Uterus (tissue), 4 donors: ENCODE measurements around the gene SLC8A1. TPM values are rescaled to one million over a fixed set of nuclear protein-coding genes. Genes with fewer than 3 reads are reported as not detected.

Experiments used
- DNase-seq, 2 donors: peaks; one replicate each; pipeline ENCODE4 v3.0.0-alpha.2; 2019 to 2020
- H3K27ac ChIP-seq, 2 donors: fragments of 200-600 bp; sonication (generic); 1 replicate in 1 of 2; 2 replicates in 1 of 2; pipeline ENCODE4 v1.5.1; 2016 to 2018
- H3K27me3 ChIP-seq, 2 donors: fragments of 200-600 bp; sonication (generic); one replicate each; pipeline ENCODE4 v1.5.1; 2018 to 2019; ENCODE audit warnings: control low read depth in 1 of 2
- H3K36me3 ChIP-seq, 2 donors: fragments of 200-600 bp; sonication (generic); one replicate each; pipeline ENCODE4 v1.5.1; 2019; ENCODE audit warnings: control low read depth in 1 of 2
- H3K4me1 ChIP-seq, 2 donors: fragments of 200-600 bp; sonication (generic); one replicate each; pipeline ENCODE4 v1.5.1; 2018 to 2019; ENCODE audit warnings: control low read depth in 1 of 2
- H3K4me3 ChIP-seq, 2 donors: fragments of 200-600 bp; sonication (generic); 1 replicate in 1 of 2; 2 replicates in 1 of 2; pipeline ENCODE4 v1.5.1; 2018 to 2019; ENCODE audit warnings: mild to moderate bottlenecking in 1 of 2
- H3K9me3 ChIP-seq, 2 donors: fragments of 200-600 bp; sonication (generic); one replicate each; pipeline ENCODE4 v1.5.1; 2019; ENCODE audit warnings: control low read depth in 1 of 2
- POLR2A ChIP-seq, 2 donors: fragments of 450-650 bp; IDR thresholded peaks; one replicate each; pipeline ENCODE4 v1.6.1; 2016; ENCODE audit warnings: antibody characterized with exemption in 2 of 2, mild to moderate bottlenecking in 1 of 2, moderate library complexity in 1 of 2
- intact Hi-C: fragments of 100-400 bp; cut with DNase I; formaldehyde crosslinking; loops from one replicate; pipeline ENCODE4 v1.15.1; 2023; ENCODE audit warnings: low total_unique reads
- total RNA-seq, 4 donors: library from RNA; depleted of rRNA in 3 of 4; stranded (reverse); fragments of >200 nt in 3 of 4; gene quantifications; one replicate each; pipeline versions ENCODE4 v1.1.0 to v1.2.4, GENCODE V29; 2014 to 2023
- TF ChIP-seq, protein P1 (sequence below), 4 experiments: fragments of 200-600 bp in 2 of 4; fragments of 450-650 bp in 2 of 4; sonication (generic) in 2 of 4; IDR thresholded peaks; one replicate each; pipeline ENCODE4 v1.5.1; 2016 to 2019; ENCODE audit warnings: antibody characterized with exemption in 4 of 4, mild to moderate bottlenecking in 2 of 4, moderate library complexity in 1 of 4
- donor health status: DM: yes; HTN: yes; CAD: no.

The SLC8A1 gene
- total RNA-seq, 4 donors from 2014 or later = 61.2 to 257 (median 140) TPM

DNA sequence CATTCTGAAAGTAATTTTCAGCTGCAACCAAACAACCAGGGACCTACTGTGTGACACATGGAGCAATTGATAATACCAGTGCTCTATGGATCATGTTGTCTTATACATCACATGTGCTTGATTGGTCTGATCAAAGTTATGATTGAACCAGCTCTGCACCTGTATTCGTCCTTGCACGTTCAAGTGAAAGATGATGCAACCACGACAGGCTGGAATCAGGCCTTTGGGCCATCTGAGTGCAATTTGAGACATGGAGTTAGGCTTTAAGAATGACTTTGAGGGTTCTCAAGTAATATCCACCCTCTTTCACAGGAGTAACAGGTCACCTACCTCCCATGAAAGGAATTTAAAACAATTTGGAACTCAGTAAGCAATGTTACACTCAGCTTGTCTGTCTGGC is 165.2 kb downstream of the SLC8A1 start:
- Histone ChIP-seq H3K27ac (peak overlapping the region in 1 of 2 donors; percentile 51), H3K4me1 (peaks cover 0 to 9% of the 10 kb centered on the region in 2 donors), H3K27me3 (no peaks in the 10 kb centered on the region), H3K36me3 (no peaks in the 10 kb centered on the region), H3K4me3 (no peak overlapping the region), H3K9me3 (no peaks in the 10 kb centered on the region)
- TF ChIP-seq POLR2A (IDR thresholded peaks at IDR 0.05) = no peak
- TF ChIP-seq, protein P1, sequence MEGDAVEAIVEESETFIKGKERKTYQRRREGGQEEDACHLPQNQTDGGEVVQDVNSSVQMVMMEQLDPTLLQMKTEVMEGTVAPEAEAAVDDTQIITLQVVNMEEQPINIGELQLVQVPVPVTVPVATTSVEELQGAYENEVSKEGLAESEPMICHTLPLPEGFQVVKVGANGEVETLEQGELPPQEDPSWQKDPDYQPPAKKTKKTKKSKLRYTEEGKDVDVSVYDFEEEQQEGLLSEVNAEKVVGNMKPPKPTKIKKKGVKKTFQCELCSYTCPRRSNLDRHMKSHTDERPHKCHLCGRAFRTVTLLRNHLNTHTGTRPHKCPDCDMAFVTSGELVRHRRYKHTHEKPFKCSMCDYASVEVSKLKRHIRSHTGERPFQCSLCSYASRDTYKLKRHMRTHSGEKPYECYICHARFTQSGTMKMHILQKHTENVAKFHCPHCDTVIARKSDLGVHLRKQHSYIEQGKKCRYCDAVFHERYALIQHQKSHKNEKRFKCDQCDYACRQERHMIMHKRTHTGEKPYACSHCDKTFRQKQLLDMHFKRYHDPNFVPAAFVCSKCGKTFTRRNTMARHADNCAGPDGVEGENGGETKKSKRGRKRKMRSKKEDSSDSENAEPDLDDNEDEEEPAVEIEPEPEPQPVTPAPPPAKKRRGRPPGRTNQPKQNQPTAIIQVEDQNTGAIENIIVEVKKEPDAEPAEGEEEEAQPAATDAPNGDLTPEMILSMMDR (IDR thresholded peaks at IDR 0.05) = no peak
- intact Hi-C loops = no loop called here
- DNase-seq = no peak

DNA sequence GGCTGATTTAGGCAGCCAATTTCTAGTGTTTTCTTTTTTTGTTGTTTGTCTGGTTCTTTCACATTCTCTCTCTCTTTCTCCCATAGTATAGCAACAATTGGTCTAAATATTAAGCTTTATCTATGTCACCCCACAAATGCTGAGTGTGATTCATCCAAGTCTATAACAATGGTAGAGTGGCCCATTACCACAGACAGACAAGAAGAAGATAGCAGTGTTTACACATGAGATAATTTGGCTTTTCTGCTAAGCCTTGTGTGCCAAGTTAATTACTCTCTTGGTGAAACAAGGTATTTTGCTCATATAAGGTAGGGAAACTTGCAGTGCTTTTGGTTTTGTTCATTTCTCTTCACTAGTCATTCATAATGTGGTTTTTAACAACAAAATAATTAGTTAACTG is 166.5 kb downstream of the SLC8A1 start:
- intact Hi-C loops = no loop called here
- no peak for DNase-seq
- no peaks in the 10 kb centered on the region for H3K36me3 ChIP-seq
- TF ChIP-seq, protein P1 (IDR thresholded peaks at IDR 0.05) = no peak
- TF ChIP-seq POLR2A (IDR thresholded peaks at IDR 0.05) = no peak
- no peak overlapping the region for H3K4me3 ChIP-seq
- no peaks in the 10 kb centered on the region for H3K9me3 ChIP-seq
- H3K4me1 ChIP-seq = peaks cover 0 to 14% of the 10 kb centered on the region in 2 donors
- peak overlapping the region; percentile 51 to 70 for H3K27ac ChIP-seq
- H3K27me3 ChIP-seq = no peaks in the 10 kb centered on the region

DNA sequence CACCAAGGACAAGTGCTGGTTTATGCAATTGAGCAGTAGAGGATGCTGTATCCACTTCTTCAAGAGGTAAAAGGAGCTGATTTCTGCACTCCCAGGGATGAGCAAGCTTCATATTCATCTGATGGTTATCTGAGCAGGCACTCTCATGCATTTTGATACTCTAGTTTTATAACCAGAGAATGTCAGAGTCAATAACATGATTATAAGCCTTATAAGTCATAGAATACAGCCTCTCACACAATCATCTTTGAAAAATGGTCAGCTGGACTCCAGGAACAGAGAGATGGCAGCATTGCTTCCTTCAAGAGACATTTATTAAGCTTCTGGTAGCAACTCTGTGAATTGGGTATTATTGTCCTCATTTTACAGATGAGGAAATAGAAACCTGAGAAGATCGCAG is 167.1 kb downstream of the SLC8A1 start:
- DNase-seq = no peak

DNA sequence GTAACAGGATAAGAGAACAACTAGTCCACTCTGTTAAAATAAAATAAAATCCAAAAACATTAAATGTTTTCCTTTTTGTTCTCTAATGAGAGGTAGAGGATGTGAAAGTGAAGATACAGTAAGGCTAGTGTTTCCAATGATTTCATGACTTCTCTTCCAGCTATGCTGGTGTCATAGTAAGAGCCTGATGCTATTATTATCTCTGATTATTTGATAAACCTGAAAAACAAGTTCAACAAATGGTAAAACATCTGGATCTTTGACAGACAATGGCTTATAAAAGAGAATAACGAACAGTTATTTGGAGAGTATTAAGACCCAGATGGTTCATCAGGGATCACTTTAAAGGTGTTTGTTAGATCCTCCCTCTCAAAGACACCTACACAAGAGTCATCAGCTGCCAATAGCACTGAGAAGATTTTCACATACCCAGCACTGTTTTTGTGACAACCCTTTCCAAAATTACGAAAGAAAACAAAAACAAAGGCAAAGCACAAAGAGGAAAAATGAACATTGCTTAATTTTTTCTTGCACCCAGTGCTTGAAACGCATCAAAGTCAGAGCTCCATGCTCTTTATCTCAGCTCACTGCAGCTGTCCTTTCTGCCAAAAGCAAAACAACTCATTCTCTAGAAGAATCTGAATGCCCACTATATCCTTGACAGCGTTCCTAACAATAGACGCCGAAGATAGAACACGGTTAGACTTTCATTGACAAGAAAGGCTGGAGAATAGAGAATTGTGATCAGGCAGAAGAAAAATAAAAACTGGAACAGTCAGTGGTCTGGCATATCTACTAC is 168.6 kb downstream of the SLC8A1 start:
- intact Hi-C loops = no loop called here
- peaks cover 0 to 14% of the 10 kb centered on the region in 2 donors for H3K4me1 ChIP-seq
- H3K27ac ChIP-seq = peak overlapping the region; percentile 85 to 88

More for the DNA sequence above, 167.1 kb downstream of the SLC8A1 start:
- no peak for TF ChIP-seq POLR2A (IDR thresholded peaks at IDR 0.05)
- TF ChIP-seq, protein P1 (IDR thresholded peaks at IDR 0.05) = peak; percentile 7 to 46 (median 34)
- Histone ChIP-seq H3K27me3 (no peaks in the 10 kb centered on the region), H3K4me3 (no peak overlapping the region), H3K9me3 (no peaks in the 10 kb centered on the region), H3K27ac (peak overlapping the region; percentile 51 to 70), H3K4me1 (peaks cover 0 to 14% of the 10 kb centered on the region in 2 donors), H3K36me3 (no peaks in the 10 kb centered on the region)
- intact Hi-C loops = no loop called here

DNA sequence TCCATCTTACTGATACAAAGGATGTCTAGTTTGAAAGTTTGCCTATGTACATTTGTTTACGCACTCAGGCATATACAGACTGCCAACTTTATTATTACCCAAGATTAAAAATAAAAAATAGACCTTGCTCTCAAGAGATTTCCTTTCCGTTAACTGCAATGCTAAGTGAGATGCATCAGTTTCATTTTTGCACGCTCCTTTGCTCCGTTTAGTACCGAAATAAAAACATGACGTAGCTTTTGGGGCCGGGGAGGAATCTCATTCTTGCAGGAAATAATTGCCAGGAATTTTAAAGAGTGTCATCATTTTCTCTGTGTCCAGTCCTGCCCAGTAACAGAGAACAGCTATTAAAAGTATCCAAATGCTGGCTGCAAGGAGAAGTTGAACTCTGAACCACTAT is 169.5 kb downstream of the SLC8A1 start:
- Histone ChIP-seq H3K9me3 (no peaks in the 10 kb centered on the region), H3K36me3 (no peaks in the 10 kb centered on the region), H3K4me1 (peaks cover 0 to 14% of the 10 kb centered on the region in 2 donors), H3K27me3 (no peaks in the 10 kb centered on the region), H3K4me3 (peak overlapping the region; percentile 16 to 27), H3K27ac (peak overlapping the region; percentile 85 to 88)
- intact Hi-C loops = no loop called here
- no peak for TF ChIP-seq POLR2A (IDR thresholded peaks at IDR 0.05)
- TF ChIP-seq, protein P1 (IDR thresholded peaks at IDR 0.05) = no peak
- DNase-seq = peak in 1 of 2 donors; percentile 48

More for the DNA sequence above, 168.6 kb downstream of the SLC8A1 start:
- H3K9me3 ChIP-seq = no peaks in the 10 kb centered on the region
- DNase-seq = no peak
- H3K36me3 ChIP-seq = no peaks in the 10 kb centered on the region
- peak overlapping the region in 1 of 2 donors; percentile 27 for H3K4me3 ChIP-seq
- no peaks in the 10 kb centered on the region for H3K27me3 ChIP-seq
- TF ChIP-seq, protein P1 (IDR thresholded peaks at IDR 0.05) = no peak
- no peak for TF ChIP-seq POLR2A (IDR thresholded peaks at IDR 0.05)
